CD4-positive, alpha-beta T cell (primary cell): ENCODE data around the gene RNF220. TPM values are rescaled to one million over a fixed set of nuclear protein-coding genes. Genes with fewer than 3 reads are reported as not detected.

Experiments used
- ATAC-seq: fragments of 200-7000 bp; cut with Tn5 transposase; one replicate; pipeline ENCODE4 v1.10.0; 2022; ENCODE audit warnings: mild to moderate bottlenecking; ENCODE audit not compliant: poor library complexity
- CTCF ChIA-PET: fragments of 350-600 bp; sonication (Branson Sonifier 250); formaldehyde crosslinking; loops from one replicate; lab custom pipeline; 2021; ENCODE audit warnings: antibody characterized with exemption, inconsistent platforms; lab: Charles Lee
- POLR2A ChIA-PET: fragments of 350-600 bp; sonication (Branson Sonifier 250); formaldehyde crosslinking; loops from one replicate; lab custom pipeline; 2021; ENCODE audit warnings: antibody characterized with exemption, inconsistent platforms; lab: Charles Lee
- DNase-seq, 14 experiments: peaks; one replicate each; pipeline ENCODE4 v3.0.0-alpha.2; 2013 to 2020; ENCODE audit warnings: mixed read lengths in 2 of 14
- H3K27ac ChIP-seq, 2 donors: one replicate each; pipeline versions ENCODE4 v1.5.1 to v1.7.0; 2013; ENCODE audit warnings: low read length in 2 of 2, low read depth in 1 of 2, mild to moderate bottlenecking in 1 of 2
- H3K27me3 ChIP-seq, 2 experiments: 1 replicate in 1 of 2; 2 replicates in 1 of 2; pipeline versions ENCODE4 v1.6.1 to v1.7.0; 2013; ENCODE audit warnings: low read length in 2 of 2, control low read depth in 1 of 2, mild to moderate bottlenecking in 1 of 2, moderate library complexity in 1 of 2; ENCODE audit not compliant: insufficient read depth in 2 of 2, control insufficient read depth in 1 of 2
- H3K36me3 ChIP-seq: one replicate; pipeline ENCODE4 v1.6.1; 2013; ENCODE audit warnings: low read length, control low read depth; ENCODE audit not compliant: insufficient read depth
- H3K4me1 ChIP-seq: one replicate; pipeline ENCODE4 v1.6.1; 2013; ENCODE audit warnings: low read length, control low read depth; ENCODE audit not compliant: insufficient read depth
- H3K4me3 ChIP-seq: one replicate; pipeline ENCODE4 v1.5.1; 2013; ENCODE audit warnings: mild to moderate bottlenecking, low read length, moderate library complexity
- H3K9me3 ChIP-seq, 2 experiments: 1 replicate in 1 of 2; 2 replicates in 1 of 2; pipeline versions ENCODE4 v1.6.1 to v1.7.0; 2013; ENCODE audit warnings: low read length in 2 of 2, mild to moderate bottlenecking in 2 of 2, control low read depth in 1 of 2, moderate library complexity in 1 of 2; ENCODE audit not compliant: control insufficient read depth in 1 of 2, insufficient read depth in 1 of 2
- H3K27ac Mint-ChIP-seq: one replicate; pipeline ENCODE4 v1.8.0; 2020; ENCODE audit warnings: mixed read lengths
- H3K27me3 Mint-ChIP-seq: one replicate; pipeline ENCODE4 v1.8.0; 2021; ENCODE audit warnings: mixed read lengths
- H3K36me3 Mint-ChIP-seq: one replicate; pipeline ENCODE4 v1.8.0; 2021; ENCODE audit warnings: low read depth, mixed read lengths
- H3K4me1 Mint-ChIP-seq: one replicate; pipeline ENCODE4 v1.8.0; 2021; ENCODE audit warnings: low read depth, mixed read lengths
- H3K4me3 Mint-ChIP-seq: one replicate; pipeline ENCODE4 v1.8.0; 2020; ENCODE audit warnings: mild to moderate bottlenecking, mixed read lengths
- H3K9me3 Mint-ChIP-seq: one replicate; pipeline ENCODE4 v1.8.0; 2020; ENCODE audit warnings: mixed read lengths
- CTCF ChIP-seq: fragments of 200-600 bp; IDR thresholded peaks from one replicate; pipeline ENCODE4 v1.8.0; 2022; ENCODE audit warnings: antibody characterized with exemption, mild to moderate bottlenecking
- intact Hi-C, 2 experiments: fragments of 100-400 bp; cut with DNase I in 1 of 2; cut with micrococcal nuclease in 1 of 2; formaldehyde crosslinking; loops; one replicate each; pipeline versions ENCODE4 v1.15.1 to v1.9.0; 2023 to 2025; cut with DNase I, micrococcal nuclease
- total RNA-seq, 174 experiments: library from RNA in 2 of 174; stranded (reverse) in 2 of 174; gene quantifications; one replicate each; pipeline ENCODE4 v1.2.3 and lab custom pipeline; 2021 to 2026

Gene RNF220
- total RNA-seq, 2 experiments from 2014 or later = 76.0 to 77.9 TPM

- no peaks in the 10 kb centered on the region for H3K4me1 Mint-ChIP-seq
- no peak for ATAC-seq
- H3K4me1 ChIP-seq = no peaks in the 10 kb centered on the region
- no peak overlapping the region for H3K27ac Mint-ChIP-seq
- intact Hi-C loops = no loop called here
- no peak overlapping the region for H3K4me3 ChIP-seq
- no peaks in the 10 kb centered on the region for H3K9me3 Mint-ChIP-seq
- DNase-seq = no peak
- no peak overlapping the region for H3K27ac ChIP-seq
- no peaks in the 10 kb centered on the region for H3K27me3 ChIP-seq
- POLR2A ChIA-PET = no interaction called here
- no peak overlapping the region for H3K4me3 Mint-ChIP-seq
- H3K36me3 ChIP-seq = no peaks in the 10 kb centered on the region
- H3K27me3 Mint-ChIP-seq = no peaks in the 10 kb centered on the region
- H3K9me3 ChIP-seq = no peaks in the 10 kb centered on the region
- H3K36me3 Mint-ChIP-seq = no peaks in the 10 kb centered on the region
- CTCF ChIA-PET = no interaction called here
- no peak for TF ChIP-seq CTCF
Observed at GRCh38 chr1:44606701-44607281, 201.7 kb downstream of the RNF220 start.

GRCh38 chr1:44608141-44608540 is 203.1 kb downstream of the RNF220 start:
- ChIA-PET POLR2A (no interaction called here), CTCF (interaction anchor here (2.1 kb wide), 1 partner anchor 44 kb away, joined by 6 read pairs; no protein-coding TSS in a partner anchor)
- Mint-ChIP-seq H3K9me3 (no peaks in the 10 kb centered on the region), H3K4me3 (no peak overlapping the region), H3K36me3 (no peaks in the 10 kb centered on the region), H3K4me1 (no peaks in the 10 kb centered on the region), H3K27me3 (no peaks in the 10 kb centered on the region), H3K27ac (no peak overlapping the region)
- no peak for TF ChIP-seq CTCF
- H3K4me1 ChIP-seq = no peaks in the 10 kb centered on the region
- no peaks in the 10 kb centered on the region for H3K36me3 ChIP-seq
- H3K4me3 ChIP-seq = no peak overlapping the region
- no peak for DNase-seq
- intact Hi-C loops = loop anchor here in 1 of 2 experiments (2.0 kb wide), 1 partner anchor 45 kb away; no protein-coding TSS in a partner anchor
- no peak for ATAC-seq
- no peak overlapping the region for H3K27ac ChIP-seq
- H3K27me3 ChIP-seq = no peaks in the 10 kb centered on the region
- H3K9me3 ChIP-seq = no peaks in the 10 kb centered on the region

- Mint-ChIP-seq H3K27ac (no peak overlapping the region), H3K4me3 (no peak overlapping the region), H3K9me3 (no peaks in the 10 kb centered on the region), H3K36me3 (no peaks in the 10 kb centered on the region), H3K4me1 (no peaks in the 10 kb centered on the region), H3K27me3 (no peaks in the 10 kb centered on the region)
- Histone ChIP-seq H3K36me3 (no peaks in the 10 kb centered on the region), H3K4me3 (no peak overlapping the region), H3K4me1 (no peaks in the 10 kb centered on the region), H3K9me3 (no peaks in the 10 kb centered on the region), H3K27me3 (no peaks in the 10 kb centered on the region), H3K27ac (no peak overlapping the region)
- DNase-seq (peak in 12 of 14 experiments; percentile 6 to 49 (median 18)), ATAC-seq (no peak)
- ChIA-PET POLR2A (no interaction called here), CTCF (interaction anchor here (1.6 to 2.1 kb wide), 2 partner anchors 43 kb away, joined by 6 read pairs; no protein-coding TSS in a partner anchor)
- peak; percentile 15 for TF ChIP-seq CTCF
- intact Hi-C loops = loop anchor here (1.0 to 2.0 kb wide), 2 partner anchors 43 kb away; no protein-coding TSS in a partner anchor
Observed at GRCh38 chr1:44609412-44609767, 204.3 kb downstream of the RNF220 start.
